ENCODE measurements around the gene MFAP4.

DNA sequence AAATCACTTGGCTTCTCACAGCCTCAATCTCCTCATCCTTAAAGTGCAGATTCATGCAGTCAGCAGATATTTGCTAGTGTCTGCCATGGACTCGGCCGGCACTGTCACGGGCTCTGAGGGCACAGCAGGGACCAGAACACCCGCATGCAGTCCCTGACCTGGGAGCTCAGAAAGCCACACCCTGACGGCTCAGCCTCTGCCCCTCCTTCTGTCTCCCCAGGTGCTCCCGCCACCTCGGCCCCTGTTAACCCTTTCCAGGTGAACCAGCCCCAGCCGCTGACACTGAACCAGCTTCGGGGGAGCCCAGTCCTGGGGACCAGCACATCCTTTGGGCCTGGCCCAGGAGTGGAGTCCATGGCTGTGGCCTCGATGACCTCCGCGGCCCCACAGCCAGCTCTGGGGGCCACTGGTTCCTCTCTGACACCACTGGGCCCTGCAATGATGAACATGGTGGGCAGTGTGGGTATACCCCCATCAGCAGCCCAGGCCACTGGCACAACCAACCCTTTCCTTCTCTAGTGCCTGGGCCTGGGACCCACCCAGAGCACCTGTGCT is 53.2 kb downstream of the MFAP4 start:
- no peak for TF ChIP-seq EZH2 (IDR thresholded peaks at IDR 0.05)
- no peak for TF ChIP-seq POLR2AphosphoS5 (IDR thresholded peaks at IDR 0.05; ENCODE audit: borderline replicate concordance, low read depth, low read length)
